ENCODE results near the gene ITPKB.
"Not testable (repeated sequence)": the region's sequence is repeated elsewhere in the genome, so short reads cannot be mapped to it uniquely, and the experiment has no call there.

ITPKB gene

DNA sequence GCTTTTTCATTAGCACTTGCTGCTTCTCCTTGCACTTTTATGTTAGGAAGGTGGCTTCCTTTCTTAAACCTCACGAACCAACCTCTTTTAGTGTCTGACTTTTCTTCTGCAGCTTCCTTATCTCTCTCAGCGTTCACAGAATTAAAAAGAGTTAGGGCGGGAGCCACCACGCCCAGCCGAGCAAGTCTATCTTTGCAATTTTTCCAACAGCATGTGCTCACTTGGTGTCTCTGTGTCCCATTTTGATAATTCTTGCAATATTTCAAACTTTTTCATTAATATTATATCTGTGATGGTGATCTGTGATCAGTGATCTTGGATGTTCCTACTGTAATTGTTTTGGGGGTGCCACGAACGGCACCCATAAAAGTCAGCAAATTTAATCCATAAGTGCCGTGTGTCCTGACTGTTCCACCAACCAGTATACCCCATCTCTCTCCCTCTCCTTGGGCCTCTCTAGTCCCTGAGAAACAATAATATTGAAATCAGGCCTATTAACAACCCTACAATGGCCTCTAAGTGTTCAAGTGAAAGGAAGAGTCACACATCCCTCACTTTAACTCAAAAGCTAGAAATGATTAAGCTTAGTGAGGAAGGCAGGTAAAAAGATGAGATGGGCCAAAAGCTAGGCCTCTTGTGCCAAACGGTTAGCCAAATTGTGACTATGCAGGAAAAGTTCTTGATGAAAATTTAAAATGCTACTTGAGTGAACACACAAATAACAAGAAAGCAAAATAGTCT is 15.9 kb upstream of the ITPKB start:
- ATAC-seq: no peak

- no peak for ATAC-seq
These were observed 15.0 kb upstream of the ITPKB start for GRCh38 chr1:226754097-226754496.

DNA sequence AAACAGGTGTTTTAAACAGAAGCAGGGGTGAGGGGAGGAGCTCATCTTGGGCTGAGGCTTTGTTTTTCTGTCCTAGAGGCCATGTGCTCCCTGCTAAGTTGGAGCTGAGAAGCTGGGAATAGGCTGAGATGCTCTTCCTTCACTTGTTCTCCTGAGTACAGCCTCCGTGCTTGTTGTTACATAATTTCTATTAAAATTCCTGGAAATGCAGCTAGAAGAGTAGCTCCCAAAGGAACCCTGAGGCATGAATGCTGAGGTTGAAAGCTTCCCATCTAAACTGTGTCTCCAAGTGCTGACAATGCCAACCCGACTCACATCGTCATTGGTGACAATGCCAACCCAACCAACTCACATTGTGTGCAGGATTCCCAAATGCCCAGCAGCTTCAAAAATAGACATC is 12.6 kb upstream of the ITPKB start:
- ATAC-seq: no peak

DNA sequence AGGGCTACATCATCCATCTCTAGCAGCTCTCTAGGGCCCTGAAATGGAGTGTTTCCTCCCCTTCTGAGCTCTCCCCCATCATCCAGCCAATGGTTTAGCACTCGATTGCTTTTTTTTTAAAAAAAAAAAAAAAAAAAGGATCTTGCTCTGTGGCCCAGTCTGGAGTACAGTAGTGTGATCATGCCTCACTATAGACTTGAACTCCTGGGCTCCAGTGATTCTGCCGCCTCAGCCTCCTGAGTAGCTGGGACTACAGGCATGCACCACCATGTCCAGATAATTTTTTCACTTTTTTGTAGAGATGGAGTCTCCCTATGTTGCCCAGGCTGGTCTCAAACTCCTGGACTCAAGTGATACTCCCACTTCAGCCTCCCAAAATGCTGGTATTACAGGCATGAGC is 12.1 kb upstream of the ITPKB start:
- ATAC-seq: no peak

GRCh38 chr1:226749467-226749866 is 10.4 kb upstream of the ITPKB start:
- ATAC-seq: no peak

- no peak for ATAC-seq
These were observed 9.2 kb upstream of the ITPKB start for GRCh38 chr1:226748306-226748705.

- ATAC-seq: not testable (repeated sequence)
These were observed 8.6 kb upstream of the ITPKB start for GRCh38 chr1:226747519-226748263.

DNA sequence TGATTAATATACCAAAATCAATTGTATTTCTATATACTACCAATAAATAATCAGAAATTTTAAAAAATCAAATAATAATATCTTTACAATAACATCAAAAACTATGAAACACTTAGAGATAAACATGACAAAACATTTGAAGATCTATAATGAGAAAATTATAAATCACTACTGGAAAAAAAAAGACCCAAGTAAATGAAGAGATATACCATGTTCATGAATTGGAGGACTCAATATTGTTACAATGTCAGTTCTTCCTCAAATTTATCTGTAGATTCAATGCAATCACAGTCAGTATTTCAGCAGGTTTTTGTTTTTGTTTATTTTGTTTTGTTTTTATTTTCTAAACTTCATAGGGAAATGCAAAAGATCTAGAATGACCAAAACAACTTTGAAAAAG is 4.2 kb upstream of the ITPKB start:
- ATAC-seq: no peak

- ATAC-seq: no peak
These were observed 1.9 kb upstream of the ITPKB start for GRCh38 chr1:226741009-226741408.

GRCh38 chr1:226739696-226740065 is 599 bp upstream of the ITPKB start:
- no peak for ATAC-seq

DNA sequence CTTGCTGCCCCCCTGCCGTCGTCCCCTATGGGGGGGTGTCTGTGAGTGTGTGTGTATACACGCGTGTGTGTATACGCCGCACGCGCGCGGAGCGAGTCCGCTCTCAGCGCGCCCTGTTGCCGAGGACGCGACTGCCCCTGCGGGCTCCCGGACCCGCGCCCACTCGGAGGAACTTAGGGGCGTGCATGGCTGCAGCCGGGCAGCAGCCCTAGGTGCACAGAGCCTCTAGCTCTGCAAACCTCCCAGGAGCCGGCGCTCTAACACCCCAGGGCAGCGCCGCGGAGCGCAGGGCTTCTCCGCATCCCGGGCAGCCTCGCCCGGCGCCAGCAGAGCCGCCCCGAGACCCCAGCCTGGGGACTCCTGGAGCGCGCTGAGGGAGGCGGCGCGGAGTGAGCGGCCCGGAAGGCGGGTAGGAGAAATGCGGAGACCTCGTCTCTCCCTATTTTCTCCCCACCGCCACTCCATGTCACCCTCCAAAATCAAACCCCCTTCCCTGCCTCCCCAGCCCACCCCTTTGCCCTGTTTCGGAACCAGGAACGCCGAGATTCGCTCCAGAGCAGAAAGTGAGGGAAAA is 574 bp downstream of the ITPKB start:
- peak; percentile 24 to 26 for ATAC-seq

DNA sequence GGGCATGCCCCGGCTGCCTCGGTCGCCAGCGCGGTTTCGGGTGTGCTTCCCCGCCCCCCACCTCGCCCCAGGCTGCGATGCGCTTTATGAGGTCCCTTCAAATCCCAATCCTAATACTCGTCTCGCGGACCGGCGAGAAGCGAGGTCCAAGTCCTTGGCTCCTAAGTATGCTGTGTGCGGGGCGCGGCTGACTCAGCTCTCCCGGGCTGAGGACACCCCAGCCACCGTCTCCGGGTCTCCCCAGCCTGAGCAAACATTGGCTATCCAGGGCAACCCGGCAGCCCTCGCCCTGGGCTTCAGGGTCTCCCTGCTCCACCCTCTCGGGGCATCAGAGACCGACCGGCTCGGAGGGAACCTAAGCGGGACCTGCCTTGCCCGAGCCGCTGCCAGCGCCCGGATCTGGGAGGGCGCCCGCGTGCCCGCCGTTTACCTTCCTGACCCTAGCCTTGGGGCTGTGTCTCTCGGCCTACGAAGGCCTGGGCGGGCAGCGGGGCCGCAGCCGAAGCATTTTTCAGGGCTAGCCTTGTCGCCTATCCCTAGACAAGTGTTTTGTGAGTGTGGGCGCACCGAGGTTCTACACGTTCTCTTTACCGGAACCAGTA is 1.2 kb downstream of the ITPKB start:
- ATAC-seq: peak; percentile 19 to 27

- peak; percentile 55 to 60 for ATAC-seq
These were observed 1.9 kb downstream of the ITPKB start for GRCh38 chr1:226736908-226737818.

DNA sequence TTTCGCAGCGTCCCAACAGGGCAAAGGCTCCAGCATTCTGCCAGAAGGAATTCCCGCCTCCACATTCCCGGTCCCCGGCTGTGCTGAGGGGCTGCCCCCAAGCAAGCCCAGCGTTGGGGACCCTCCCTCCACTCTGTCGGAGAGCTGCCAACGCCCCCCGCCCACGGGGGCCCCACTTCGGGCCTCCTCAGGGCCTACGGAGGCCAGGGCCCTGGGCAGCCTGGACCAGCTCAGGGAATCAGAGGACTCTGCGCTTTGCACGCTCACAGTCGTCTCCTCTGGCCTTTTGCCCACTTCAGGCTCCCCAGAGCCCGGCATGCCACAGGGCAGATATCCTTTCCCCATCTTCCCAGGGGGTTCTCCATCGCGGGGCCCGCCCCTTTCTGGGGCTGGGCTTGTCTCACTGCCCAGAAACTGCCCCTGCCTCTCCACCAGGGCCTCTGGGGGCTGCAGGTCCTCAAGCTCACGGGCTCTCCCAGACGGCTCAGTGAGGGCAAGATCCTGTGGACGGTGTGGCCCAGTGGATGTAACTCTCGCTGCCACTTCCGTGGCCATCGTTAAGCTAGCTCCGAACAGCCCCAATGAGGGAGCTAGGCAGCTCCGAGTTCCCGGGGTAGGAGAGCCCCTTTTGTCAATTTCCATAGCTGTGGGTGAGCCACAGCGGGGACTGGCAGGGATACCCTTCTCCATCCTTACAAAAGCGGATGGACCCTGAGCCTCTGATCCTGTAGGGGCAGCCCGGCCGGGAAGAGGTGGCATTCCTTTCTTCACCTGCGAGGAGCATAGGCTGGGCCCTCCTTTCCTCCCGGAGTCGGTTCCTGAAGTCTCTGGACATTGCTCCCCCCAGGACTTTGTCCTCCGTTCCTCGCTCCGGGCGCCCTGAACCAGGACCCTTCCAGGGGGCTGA is 2.8 kb downstream of the ITPKB start:
- ATAC-seq: no peak

DNA sequence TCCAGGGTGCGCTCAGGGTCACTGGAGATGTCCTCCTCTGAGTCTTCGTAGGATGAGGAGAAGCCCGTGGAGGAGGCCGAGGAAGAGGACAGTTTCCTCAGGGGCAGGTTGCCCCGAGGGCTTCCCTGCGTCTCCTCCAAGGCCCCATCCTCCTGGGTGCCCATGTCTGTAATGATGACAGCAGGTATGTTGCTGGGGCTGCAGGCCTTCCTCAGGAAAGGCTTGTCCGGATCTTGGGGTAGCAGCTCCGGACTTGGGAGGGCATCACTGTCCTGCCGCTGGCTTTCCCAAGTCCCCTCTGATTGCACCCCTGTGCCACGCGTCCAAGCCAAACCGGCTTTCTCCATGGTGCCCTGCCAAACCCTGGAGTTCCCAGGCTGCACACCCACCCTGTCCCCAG is 3.5 kb downstream of the ITPKB start:
- no peak for ATAC-seq

DNA sequence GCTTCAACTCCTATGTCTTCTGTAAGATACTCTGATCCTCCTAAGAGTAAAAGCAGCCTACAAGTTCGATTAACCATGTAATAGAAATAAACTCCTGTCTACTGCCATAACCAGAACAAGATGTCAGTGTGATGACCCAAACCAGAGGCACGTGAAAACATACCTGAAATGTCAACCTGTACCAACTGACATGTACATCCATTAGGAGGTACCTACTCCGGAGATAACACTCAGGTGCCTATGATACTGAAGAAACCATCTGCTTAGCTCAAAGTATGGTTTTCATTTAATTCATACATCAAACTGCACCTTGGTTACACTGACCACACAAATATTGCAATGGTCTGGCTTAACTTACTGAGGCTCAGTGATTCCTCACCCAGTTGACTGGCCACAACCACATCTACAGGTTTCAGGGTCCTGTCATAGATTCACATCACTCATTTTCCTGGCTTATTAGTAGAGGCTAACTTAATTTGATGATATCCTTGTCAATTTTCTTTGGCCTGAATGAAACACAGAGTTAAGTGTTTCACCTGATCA is 4.4 kb downstream of the ITPKB start:
- ATAC-seq: no peak

- ATAC-seq: no peak
These were observed 5.2 kb downstream of the ITPKB start for GRCh38 chr1:226733876-226734275.

- ATAC-seq: no peak
These were observed 5.8 kb downstream of the ITPKB start for GRCh38 chr1:226733304-226733703.

DNA sequence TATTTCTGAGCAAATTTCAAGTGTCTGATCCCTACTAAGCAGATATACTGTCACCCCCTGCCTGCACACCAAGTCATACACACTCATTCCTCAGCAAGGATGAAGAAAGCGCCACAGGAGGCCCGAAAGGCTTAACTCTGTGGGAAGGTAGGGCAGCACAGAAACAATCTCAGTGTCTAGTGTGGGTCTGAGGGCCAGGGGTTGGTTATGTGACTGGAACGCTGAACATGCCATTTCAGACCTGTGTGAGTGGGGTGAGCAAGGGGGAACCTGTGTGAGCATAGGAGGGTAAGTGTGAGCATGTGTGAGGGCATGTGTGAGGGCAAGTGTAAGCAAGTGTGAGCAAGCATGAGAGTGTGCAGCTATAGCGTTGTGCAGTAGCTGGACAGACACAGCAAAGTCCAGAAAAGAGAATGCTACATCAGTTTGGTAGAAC is 6.2 kb downstream of the ITPKB start:
- peak in 1 of 2 donors; percentile 4 for ATAC-seq

DNA sequence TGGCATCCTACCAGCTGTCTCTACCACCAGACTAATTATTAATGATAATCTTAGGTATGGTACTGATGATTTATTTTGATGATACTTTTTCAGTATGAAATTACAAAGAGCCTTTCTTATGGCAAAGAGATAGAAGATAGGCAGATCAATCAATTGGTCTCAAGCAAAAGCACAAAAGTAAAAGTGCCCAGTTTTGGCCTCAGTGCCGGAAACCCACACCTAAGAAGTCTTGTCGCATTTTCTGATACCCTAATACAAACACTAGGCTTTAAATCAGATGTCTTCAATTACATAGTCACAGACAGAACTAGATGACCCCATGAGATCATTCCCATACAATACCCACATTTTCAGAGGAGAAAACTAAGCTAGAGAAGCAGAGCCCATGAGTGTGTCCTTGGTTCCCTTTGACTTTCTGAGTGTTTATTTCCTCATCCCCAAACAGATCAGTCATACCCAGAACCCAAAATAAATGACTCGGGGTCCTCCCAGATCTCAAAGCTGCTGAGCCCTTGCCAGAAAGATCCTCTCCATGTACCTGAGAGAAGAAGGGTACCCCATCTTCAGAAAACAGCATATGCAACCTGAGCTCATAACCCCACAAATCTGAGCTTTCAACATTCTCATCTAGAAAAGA is 7.7 kb downstream of the ITPKB start:
- peak; percentile 5 to 18 for ATAC-seq

GRCh38 chr1:226730836-226731235 is 8.2 kb downstream of the ITPKB start:
- ATAC-seq: peak; percentile 6 to 18

Measured in activated CD4-positive, CD25-positive, alpha-beta regulatory T cell treated with anti-CD3 and anti-CD28 coated beads, Interleukin-2, amount 50 U/mL, for 24 hours (primary cell).